ENCODE data around the gene NLRP4. TPM values are rescaled to one million over a fixed set of nuclear protein-coding genes. Genes with fewer than 3 reads are reported as not detected.

Gene NLRP4
- total RNA-seq (2014; rRNA removed; shearing (Covaris generic)) = not detected in 2 replicates

GRCh38 chr19:55836340-55836739 is at the start of gene NLRP4:
Gene NLRP4 (plus strand): TSS chr19:55836540. CDS start chr19:55852081, 15,541 bp downstream.
- no peak for DNase-seq (ENCODE audit: low spot score)

DNA sequence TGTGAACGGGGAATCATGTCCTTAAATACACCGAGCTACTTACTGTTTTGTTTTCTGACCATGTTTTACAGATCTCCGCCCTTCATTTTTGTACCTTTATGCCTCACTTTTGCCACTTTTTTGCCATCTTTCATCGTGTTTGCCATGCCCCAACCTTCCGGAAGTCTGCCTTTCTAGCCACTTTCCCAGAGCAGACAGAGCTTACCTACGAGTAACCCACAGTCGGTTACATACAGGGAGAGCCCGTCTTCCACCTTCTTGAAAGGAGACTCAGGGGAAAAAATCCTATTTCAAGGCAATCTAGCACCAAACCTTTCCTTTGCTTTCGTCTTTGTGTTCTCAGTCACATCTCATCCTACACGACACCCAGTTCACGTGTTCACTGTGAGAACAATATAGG is 41.3 kb upstream of the NLRP4 start:
- no peak for DNase-seq (ENCODE audit: low spot score)

DNA sequence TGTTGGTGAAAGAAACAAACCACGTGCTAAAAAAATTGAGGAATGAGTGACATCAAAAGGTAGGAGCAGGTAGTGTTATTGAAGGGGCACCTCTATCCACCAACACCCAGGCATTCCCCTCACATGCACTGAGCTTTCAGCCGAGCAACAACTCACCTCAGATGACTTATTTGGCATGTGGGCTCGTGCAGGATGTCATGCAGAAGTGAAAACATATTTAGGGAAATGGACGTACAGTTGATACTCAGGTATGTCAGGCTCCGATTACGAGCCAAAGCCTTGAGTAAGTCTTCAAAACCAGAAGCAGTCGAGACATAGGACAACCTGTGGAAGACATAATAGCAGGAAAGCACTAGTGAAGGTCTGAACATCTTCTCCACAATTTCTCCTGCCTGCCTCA is 34.9 kb upstream of the NLRP4 start:
- DNase-seq (ENCODE audit: low spot score) = no peak

DNA sequence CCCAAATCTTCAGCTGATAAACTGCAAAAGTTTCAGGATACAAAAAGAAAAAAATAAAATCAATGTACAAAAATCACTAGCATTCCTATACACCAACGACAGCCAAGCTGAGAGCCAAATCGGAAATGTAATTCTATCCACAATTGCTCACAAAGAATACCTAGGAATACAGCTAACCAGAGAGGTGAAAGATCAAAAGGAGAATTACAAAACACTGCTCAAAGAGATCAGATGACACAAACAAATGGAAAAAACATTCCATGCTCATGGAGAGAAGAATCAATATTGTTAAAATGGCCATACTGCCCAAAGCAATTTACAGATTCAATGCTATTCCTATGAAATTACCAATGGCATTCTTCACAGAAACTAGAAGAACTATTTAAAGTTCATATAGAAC is 34.1 kb upstream of the NLRP4 start:
- DNase-seq (ENCODE audit: low spot score) = no peak

- DNase-seq (ENCODE audit: low spot score) = peak; percentile 97
These were observed 26.8 kb upstream of the NLRP4 start for GRCh38 chr19:55809381-55810058.

- DNase-seq (ENCODE audit: low spot score) = no peak
These were observed 25.0 kb upstream of the NLRP4 start for GRCh38 chr19:55811340-55811739.

- no peak for DNase-seq (ENCODE audit: low spot score)
These were observed 23.9 kb upstream of the NLRP4 start for GRCh38 chr19:55812449-55812848.

GRCh38 chr19:55813906-55814305 is 22.4 kb upstream of the NLRP4 start:
- no peak for DNase-seq (ENCODE audit: low spot score)

GRCh38 chr19:55820037-55820436 is 16.3 kb upstream of the NLRP4 start:
- DNase-seq (ENCODE audit: low spot score) = no peak

- no peak for DNase-seq (ENCODE audit: low spot score)
These were observed 5.7 kb upstream of the NLRP4 start for GRCh38 chr19:55830656-55831055.

DNA sequence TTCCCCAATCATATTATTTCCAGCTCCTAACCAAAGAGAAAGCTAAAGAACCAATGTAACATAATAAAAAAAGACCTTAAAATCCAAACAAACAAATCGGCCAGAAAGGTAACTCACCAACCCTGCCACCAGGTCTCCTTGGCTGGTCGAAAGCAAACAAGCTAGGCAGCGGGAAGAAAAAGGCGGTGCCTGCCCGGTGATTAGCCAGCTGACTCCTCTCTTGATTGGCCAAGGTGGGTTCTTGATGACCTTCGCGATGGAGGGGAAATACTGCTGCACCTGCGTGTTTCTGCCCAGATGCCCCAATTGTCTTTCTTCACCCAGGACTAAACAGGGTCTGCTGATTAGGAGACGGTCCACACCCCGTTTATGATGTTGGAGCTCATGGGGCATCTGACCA is 4.5 kb upstream of the NLRP4 start, which contains the start of gene NLRP11:
Gene NLRP11, minus strand, starts transcription at position 154 of the 400 bp plus-strand sequence. CDS start 13,825 bp downstream, outside the sequence.
- DNase-seq (ENCODE audit: low spot score) = no peak

DNA sequence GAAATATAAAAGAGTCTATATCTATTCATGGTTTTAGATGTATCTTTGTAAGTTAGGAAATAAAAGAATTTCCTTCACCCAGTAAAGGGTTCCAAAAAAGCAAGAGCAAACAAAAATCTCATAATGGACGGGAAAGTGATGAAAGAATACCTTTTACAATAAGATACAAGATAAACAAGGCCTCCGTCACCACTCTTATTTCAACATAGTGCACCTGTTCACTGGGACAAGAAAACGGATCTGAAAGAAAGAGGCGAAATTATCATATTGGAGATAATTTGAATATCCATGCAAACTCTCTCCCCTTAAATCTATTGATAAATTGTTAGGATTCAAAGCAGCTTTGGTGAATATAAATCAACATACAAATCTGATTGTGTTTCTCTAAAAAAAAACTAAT is 3.7 kb upstream of the NLRP4 start:
- no peak for DNase-seq (ENCODE audit: low spot score)

GRCh38 chr19:55838251-55838650 is 1.9 kb downstream of the NLRP4 start:
- DNase-seq (ENCODE audit: low spot score) = no peak

DNA sequence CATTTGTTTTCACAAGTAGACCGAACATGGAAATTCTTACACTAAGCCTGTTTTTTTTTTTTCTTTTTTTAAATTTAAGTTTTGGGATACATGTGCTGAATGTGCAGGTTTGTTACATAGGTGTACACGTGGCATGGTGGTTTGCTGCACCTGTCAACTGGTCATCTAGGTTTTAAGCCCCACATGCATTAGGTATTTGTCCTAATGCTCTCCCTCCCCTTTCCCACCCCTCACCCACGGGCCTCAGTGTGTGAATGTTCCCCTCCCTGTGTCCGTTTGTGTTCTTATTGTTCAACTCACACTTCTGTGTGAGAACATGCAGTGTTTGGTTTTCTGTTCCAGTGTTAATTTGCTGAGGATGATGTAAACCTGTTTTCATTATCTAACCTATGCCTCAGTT is 2.6 kb downstream of the NLRP4 start:
- no peak for DNase-seq (ENCODE audit: low spot score)

GRCh38 chr19:55855160-55855559 is 18.8 kb downstream of the NLRP4 start:
- no peak for DNase-seq (ENCODE audit: low spot score)

DNA sequence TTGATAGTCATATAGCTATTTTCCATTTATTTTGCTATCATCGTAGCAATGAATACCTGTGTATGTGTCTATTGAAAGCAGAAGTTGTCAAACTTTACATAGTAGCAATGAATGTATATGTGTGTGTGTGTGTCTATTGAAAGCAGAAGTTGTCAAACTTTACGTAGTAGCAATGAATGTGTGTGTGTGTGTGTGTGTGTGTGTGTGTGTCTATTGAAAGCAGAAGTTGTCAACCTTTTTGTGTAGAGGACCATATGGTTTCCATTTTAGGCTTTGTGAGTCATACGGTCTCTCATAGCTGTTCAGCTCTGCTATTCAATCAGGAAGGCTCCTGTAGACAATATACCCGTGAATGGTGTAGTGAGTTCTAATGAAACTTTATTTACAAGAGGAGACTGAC is 20.8 kb downstream of the NLRP4 start:
- DNase-seq (ENCODE audit: low spot score) = no peak

GRCh38 chr19:55857974-55858373 is 21.6 kb downstream of the NLRP4 start:
- DNase-seq (ENCODE audit: low spot score) = no peak

GRCh38 chr19:55858401-55858800 is 22.1 kb downstream of the NLRP4 start:
- DNase-seq (ENCODE audit: low spot score) = no peak

DNA sequence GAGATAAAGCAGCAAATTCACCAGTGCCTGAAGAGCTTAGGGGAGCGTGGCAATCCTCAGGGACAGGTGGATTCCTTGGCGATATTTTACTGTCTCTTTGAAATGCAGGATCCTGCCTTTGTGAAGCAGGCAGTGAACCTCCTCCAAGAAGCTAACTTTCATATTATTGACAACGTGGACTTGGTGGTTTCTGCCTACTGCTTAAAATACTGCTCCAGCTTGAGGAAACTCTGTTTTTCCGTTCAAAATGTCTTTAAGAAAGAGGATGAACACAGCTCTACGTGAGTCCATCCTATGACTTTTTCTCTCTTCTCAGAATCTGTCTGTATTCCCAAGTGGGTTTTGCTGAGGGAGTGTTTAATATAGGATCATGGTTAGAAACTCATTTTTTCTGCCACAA is 22.6 kb downstream of the NLRP4 start:
- DNase-seq (ENCODE audit: low spot score) = no peak

DNA sequence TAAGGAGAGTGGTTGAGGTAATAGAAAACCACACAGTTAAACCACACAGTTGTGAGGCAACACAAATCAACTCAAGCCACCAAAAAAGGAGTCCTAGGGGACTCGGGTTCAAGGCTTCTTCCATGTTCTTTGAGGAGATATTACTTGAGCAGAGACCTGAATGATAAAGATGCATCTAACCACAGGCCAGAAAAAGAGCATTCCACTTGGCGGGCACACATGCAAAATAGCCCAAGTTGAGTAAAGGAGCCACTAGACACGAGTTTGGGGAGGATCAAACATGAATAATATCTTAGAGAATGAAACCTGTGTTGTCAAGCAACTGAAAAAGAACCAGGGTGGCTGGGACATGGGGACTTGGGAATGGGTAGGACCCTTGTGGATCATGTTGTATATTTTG is 30.2 kb downstream of the NLRP4 start:
- DNase-seq (ENCODE audit: low spot score) = no peak

DNA sequence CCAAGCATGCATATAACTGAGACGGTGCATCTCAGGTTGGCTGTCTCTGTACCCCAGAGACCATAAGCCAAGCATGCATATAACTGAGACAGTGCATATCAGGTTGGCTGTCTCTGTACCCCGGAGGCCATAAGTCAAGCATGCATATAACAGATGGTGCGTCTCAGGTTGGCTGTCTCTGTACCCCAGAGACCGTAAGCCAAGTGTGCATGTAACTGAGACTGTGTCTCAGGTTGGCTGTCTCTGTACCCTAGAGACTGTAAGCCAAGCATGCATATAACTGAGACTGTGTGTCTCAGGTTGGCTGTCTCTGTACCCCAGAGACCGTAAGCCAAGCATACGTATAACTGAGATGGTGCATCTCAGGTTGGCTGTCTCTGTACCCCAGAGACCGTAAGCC is 30.8 kb downstream of the NLRP4 start:
- DNase-seq (ENCODE audit: low spot score) = no peak

DNA sequence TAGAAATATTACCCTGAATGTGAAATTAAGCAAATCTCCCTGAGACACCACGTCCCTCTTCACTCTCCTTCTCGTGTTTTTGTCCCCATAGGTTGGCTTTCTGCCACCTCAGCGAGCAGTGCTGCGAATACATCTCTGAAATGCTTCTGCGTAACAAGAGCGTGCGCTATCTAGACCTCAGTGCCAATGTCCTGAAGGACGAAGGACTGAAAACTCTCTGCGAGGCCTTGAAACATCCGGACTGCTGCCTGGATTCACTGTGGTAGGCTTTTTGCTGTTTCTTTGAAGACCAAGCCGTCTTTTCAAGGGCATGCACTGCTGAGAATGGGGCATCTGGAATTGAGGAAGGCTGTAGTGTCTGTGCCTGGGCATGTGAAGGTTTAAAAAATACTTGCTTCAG is 34.4 kb downstream of the NLRP4 start:
- no peak for DNase-seq (ENCODE audit: low spot score)

DNA sequence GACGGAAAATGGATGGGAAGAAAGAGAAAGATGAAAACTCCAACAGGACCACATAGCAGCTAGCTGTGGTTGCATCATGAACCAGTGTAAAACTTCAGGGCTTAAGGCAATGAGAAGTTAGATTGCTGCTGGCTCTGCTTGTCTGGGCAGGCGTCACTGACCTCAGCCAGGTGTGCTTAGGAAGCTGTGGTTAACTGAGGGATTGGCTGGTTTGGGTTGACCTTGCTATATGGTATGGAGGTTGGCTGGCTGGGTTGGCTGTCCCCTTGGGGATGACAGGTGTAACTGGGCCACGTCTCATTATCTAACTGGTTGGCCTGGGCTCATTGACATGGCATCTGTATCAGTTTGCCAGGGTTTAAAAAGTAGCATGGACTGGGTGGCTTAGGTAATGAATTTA is 40.9 kb downstream of the NLRP4 start:
- no peak for DNase-seq (ENCODE audit: low spot score)

GRCh38 chr19:55882626-55883025 is 46.3 kb downstream of the NLRP4 start:
- no peak for DNase-seq (ENCODE audit: low spot score)
